Measurements from ENCODE around the gene DCAF17. TPM values are rescaled to one million over a fixed set of nuclear protein-coding genes. Genes with fewer than 3 reads are reported as not detected.

DCAF17 gene
- polyA plus RNA-seq, 1 donor from 2014 or later: 20.3 TPM

DNA sequence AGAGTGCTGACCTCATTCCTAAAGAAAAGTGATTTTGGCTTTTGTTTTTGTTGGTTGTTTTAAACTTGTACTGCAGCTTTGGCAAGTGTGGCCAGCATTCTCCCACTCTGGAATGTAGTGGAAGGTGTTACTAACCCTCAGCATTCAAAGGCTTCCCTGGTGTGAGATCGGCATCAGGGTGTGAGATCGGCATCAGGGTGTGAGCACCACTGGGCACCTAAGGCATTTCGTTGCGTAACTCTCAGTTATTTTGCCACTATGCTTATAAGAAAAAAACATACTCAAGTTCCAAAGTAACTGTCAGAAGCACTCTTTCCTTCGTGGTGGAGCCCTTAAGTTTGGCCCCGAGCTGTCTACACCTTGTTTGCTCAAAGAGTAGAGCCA, 90.0 kb downstream of the DCAF17 start:
- Histone ChIP-seq H3K4me2 (ENCODE audit: low read length) (no peak overlapping the region), H4K20me1 (ENCODE audit: insufficient read depth) (no peaks in the 10 kb centered on the region), H3K4me3 (ENCODE audit: low read length) (peak overlapping the region; percentile 78), H3K27ac (ENCODE audit: low read length) (no peak overlapping the region), H3F3A (ENCODE audit: insufficient read depth, low read length, poor library complexity, severe bottlenecking) (no peaks in the 10 kb centered on the region), H3K9ac (ENCODE audit: low read length) (no peak overlapping the region), H3K9me3 (ENCODE audit: low read length) (no peaks in the 10 kb centered on the region), H3K79me2 (replicated peaks; ENCODE audit: insufficient read depth, low read length) (no peaks in the 10 kb centered on the region), H2AFZ (ENCODE audit: low read depth, low read length) (no peak overlapping the region), H3K36me3 (ENCODE audit: insufficient read depth, low read length) (no peaks in the 10 kb centered on the region), H3K27me3 (ENCODE audit: insufficient read depth, low read depth, low read length) (peaks cover 38% of the 10 kb centered on the region), H3K9me2 (ENCODE audit: insufficient read depth, low read length) (no peaks in the 10 kb centered on the region)
- TF ChIP-seq, protein P1, sequence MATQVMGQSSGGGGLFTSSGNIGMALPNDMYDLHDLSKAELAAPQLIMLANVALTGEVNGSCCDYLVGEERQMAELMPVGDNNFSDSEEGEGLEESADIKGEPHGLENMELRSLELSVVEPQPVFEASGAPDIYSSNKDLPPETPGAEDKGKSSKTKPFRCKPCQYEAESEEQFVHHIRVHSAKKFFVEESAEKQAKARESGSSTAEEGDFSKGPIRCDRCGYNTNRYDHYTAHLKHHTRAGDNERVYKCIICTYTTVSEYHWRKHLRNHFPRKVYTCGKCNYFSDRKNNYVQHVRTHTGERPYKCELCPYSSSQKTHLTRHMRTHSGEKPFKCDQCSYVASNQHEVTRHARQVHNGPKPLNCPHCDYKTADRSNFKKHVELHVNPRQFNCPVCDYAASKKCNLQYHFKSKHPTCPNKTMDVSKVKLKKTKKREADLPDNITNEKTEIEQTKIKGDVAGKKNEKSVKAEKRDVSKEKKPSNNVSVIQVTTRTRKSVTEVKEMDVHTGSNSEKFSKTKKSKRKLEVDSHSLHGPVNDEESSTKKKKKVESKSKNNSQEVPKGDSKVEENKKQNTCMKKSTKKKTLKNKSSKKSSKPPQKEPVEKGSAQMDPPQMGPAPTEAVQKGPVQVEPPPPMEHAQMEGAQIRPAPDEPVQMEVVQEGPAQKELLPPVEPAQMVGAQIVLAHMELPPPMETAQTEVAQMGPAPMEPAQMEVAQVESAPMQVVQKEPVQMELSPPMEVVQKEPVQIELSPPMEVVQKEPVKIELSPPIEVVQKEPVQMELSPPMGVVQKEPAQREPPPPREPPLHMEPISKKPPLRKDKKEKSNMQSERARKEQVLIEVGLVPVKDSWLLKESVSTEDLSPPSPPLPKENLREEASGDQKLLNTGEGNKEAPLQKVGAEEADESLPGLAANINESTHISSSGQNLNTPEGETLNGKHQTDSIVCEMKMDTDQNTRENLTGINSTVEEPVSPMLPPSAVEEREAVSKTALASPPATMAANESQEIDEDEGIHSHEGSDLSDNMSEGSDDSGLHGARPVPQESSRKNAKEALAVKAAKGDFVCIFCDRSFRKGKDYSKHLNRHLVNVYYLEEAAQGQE (IDR thresholded peaks at IDR 0.05; ENCODE audit: borderline replicate concordance): no peak
- no peak for TF ChIP-seq SMC3 (conservative IDR thresholded peaks at IDR 0.05; ENCODE audit: poor library complexity)

DNA sequence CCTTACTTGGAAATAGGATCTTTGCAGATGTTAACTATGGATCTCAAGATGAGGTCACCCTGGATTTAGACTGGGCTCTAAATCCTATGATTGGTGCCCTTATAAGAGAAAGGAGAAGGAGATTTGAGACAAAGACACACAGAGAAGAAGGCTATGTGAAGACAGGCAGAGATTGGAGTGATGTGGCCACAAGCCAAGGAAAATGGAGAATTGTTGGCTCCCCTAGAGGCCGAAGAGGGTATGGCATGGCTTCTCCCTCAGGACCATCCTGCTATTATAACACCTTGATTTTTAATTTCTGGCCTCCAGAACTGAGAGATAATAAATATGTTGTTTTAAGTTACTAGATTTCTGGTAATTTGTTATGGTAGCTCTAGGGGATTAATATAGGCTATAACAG, 95.9 kb downstream of the DCAF17 start:
- H3K9me2 ChIP-seq (ENCODE audit: insufficient read depth, low read length): no peaks in the 10 kb centered on the region
- no peaks in the 10 kb centered on the region for H4K20me1 ChIP-seq (ENCODE audit: insufficient read depth)
- H3K79me2 ChIP-seq (replicated peaks; ENCODE audit: insufficient read depth, low read length): no peaks in the 10 kb centered on the region
- no peak for TF ChIP-seq TAF1 (IDR thresholded peaks at IDR 0.05; ENCODE audit: low read depth)
- TF ChIP-seq EZH2 (IDR thresholded peaks at IDR 0.05; ENCODE audit: borderline replicate concordance, insufficient read depth, low read length, poor library complexity, severe bottlenecking): no peak
- peak; percentile 32 for TF ChIP-seq CTCF (IDR thresholded peaks at IDR 0.05; ENCODE audit: poor library complexity, severe bottlenecking)
- no peak for TF ChIP-seq MXI1 (conservative IDR thresholded peaks at IDR 0.05; ENCODE audit: poor library complexity, severe bottlenecking)
- no peak for TF ChIP-seq POLR2AphosphoS5 (IDR thresholded peaks at IDR 0.05)
- TF ChIP-seq SMC3 (conservative IDR thresholded peaks at IDR 0.05; ENCODE audit: poor library complexity): no peak
- TF ChIP-seq RAD21 (conservative IDR thresholded peaks at IDR 0.05): no peak
- no peak overlapping the region for H2AFZ ChIP-seq (ENCODE audit: low read depth, low read length)
- no peak overlapping the region for H3K9ac ChIP-seq (ENCODE audit: low read length)
- no peak overlapping the region for H3K4me2 ChIP-seq (ENCODE audit: low read length)
- no peaks in the 10 kb centered on the region for H3K36me3 ChIP-seq (ENCODE audit: insufficient read depth, low read length)
- H3F3A ChIP-seq (ENCODE audit: insufficient read depth, low read length, poor library complexity, severe bottlenecking): no peaks in the 10 kb centered on the region
- H3K4me3 ChIP-seq (ENCODE audit: low read length): no peak overlapping the region
- no peaks in the 10 kb centered on the region for H3K27me3 ChIP-seq (ENCODE audit: insufficient read depth, low read depth, low read length)
- no peak overlapping the region for H3K27ac ChIP-seq (ENCODE audit: low read length)
- peaks cover 3% of the 10 kb centered on the region for H3K9me3 ChIP-seq (ENCODE audit: low read length)

DNA sequence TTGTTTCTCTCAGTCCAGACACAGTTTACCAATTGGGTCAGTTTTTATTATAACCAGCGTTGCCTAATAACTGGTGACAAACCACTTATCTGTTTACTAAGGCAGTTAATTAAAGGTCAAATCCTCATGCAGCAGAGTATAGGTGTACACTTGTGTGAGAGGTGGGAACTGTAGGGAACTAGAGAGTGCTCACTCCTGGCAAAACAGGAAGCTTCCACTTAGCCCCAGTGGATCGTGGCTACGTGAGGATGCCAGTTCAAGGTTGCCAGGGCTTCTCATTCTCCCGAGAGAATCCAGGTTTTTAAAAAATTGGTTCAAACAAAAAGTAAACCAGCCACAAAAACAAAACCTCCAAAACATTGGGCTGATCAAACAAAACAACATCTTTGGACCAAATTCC, 96.4 kb downstream of the DCAF17 start:
- H3K27ac ChIP-seq (ENCODE audit: low read length): no peak overlapping the region

More for the DNA sequence above, 96.4 kb downstream of the DCAF17 start:
- Histone ChIP-seq H3K79me2 (replicated peaks; ENCODE audit: insufficient read depth, low read length) (no peaks in the 10 kb centered on the region), H2AFZ (ENCODE audit: low read depth, low read length) (no peak overlapping the region), H3K4me2 (ENCODE audit: low read length) (no peak overlapping the region), H3K9ac (ENCODE audit: low read length) (no peak overlapping the region), H4K20me1 (ENCODE audit: insufficient read depth) (no peaks in the 10 kb centered on the region), H3K36me3 (ENCODE audit: insufficient read depth, low read length) (no peaks in the 10 kb centered on the region), H3K4me3 (ENCODE audit: low read length) (no peak overlapping the region), H3K9me2 (ENCODE audit: insufficient read depth, low read length) (no peaks in the 10 kb centered on the region), H3K9me3 (ENCODE audit: low read length) (peaks cover 3% of the 10 kb centered on the region), H3F3A (ENCODE audit: insufficient read depth, low read length, poor library complexity, severe bottlenecking) (no peaks in the 10 kb centered on the region), H3K27me3 (ENCODE audit: insufficient read depth, low read depth, low read length) (no peaks in the 10 kb centered on the region)
- TF ChIP-seq EZH2 (IDR thresholded peaks at IDR 0.05; ENCODE audit: borderline replicate concordance, insufficient read depth, low read length, poor library complexity, severe bottlenecking): no peak
- TF ChIP-seq CTCF (IDR thresholded peaks at IDR 0.05; ENCODE audit: poor library complexity, severe bottlenecking): no peak
- TF ChIP-seq SMC3 (conservative IDR thresholded peaks at IDR 0.05; ENCODE audit: poor library complexity): no peak
- TF ChIP-seq, protein P1 (IDR thresholded peaks at IDR 0.05; ENCODE audit: borderline replicate concordance): no peak
- TF ChIP-seq MXI1 (conservative IDR thresholded peaks at IDR 0.05; ENCODE audit: poor library complexity, severe bottlenecking): no peak
- no peak for TF ChIP-seq POLR2AphosphoS5 (IDR thresholded peaks at IDR 0.05)
- TF ChIP-seq EP300 (conservative IDR thresholded peaks at IDR 0.05; ENCODE audit: poor library complexity, severe bottlenecking): no peak
- TF ChIP-seq RAD21 (conservative IDR thresholded peaks at IDR 0.05): no peak
- TF ChIP-seq TAF1 (IDR thresholded peaks at IDR 0.05; ENCODE audit: low read depth): no peak
